HG03521 (cell line): ENCODE results near the gene PML.
"Not testable (repeated sequence)": the region's sequence is repeated elsewhere in the genome, so short reads cannot be mapped to it uniquely, and the experiment has no call there.

ENCODE experiments used
- ATAC-seq: cut with Tn5 transposase; IDR thresholded peaks from one replicate; pipeline ENCODE4 v1.9.1; 2021; ENCODE audit warnings: mild to moderate bottlenecking, moderate library complexity; ENCODE audit not compliant: unreplicated experiment

Gene PML

GRCh38 chr15:73957276-73957675 is 37.2 kb upstream of the PML start:
- no peak for ATAC-seq

- ATAC-seq = no peak
Observed at GRCh38 chr15:73957785-73958184, 36.7 kb upstream of the PML start.

- ATAC-seq = no peak
Observed at GRCh38 chr15:73959012-73959581, 35.4 kb upstream of the PML start.

- ATAC-seq = no peak
Observed at GRCh38 chr15:73959801-73960200, 34.7 kb upstream of the PML start.

GRCh38 chr15:73960472-73961070 is 33.9 kb upstream of the PML start:
- ATAC-seq = not testable (repeated sequence)

GRCh38 chr15:73962433-73962832 is 32.1 kb upstream of the PML start:
- no peak for ATAC-seq

- ATAC-seq = no peak
Observed at GRCh38 chr15:73964736-73965093, 29.8 kb upstream of the PML start.

- peak; percentile 10 for ATAC-seq
Observed at GRCh38 chr15:73965094-73965757, 29.3 kb upstream of the PML start.

GRCh38 chr15:73965758-73966113 is 28.8 kb upstream of the PML start:
- peak; percentile 56 for ATAC-seq

- no peak for ATAC-seq
Observed at GRCh38 chr15:73968461-73968860, 26.1 kb upstream of the PML start.

- no peak for ATAC-seq
Observed at GRCh38 chr15:73969151-73969759, 25.3 kb upstream of the PML start.

- no peak for ATAC-seq
Observed at GRCh38 chr15:73972984-73973682, 21.4 kb upstream of the PML start.

- not testable (repeated sequence) for ATAC-seq
Observed at GRCh38 chr15:73973683-73974200, 20.8 kb upstream of the PML start.

GRCh38 chr15:73975440-73976125 is 18.9 kb upstream of the PML start:
- ATAC-seq = not testable (repeated sequence)

- no peak for ATAC-seq
Observed at GRCh38 chr15:73978896-73979295, 15.6 kb upstream of the PML start.

GRCh38 chr15:73979636-73980035 is 14.9 kb upstream of the PML start:
- no peak for ATAC-seq

- no peak for ATAC-seq
Observed at GRCh38 chr15:73981761-73982221, 12.7 kb upstream of the PML start.

GRCh38 chr15:73982222-73982962 is 12.1 kb upstream of the PML start:
- no peak for ATAC-seq

GRCh38 chr15:73983211-73983727 is 11.2 kb upstream of the PML start:
- no peak for ATAC-seq

- no peak for ATAC-seq
Observed at GRCh38 chr15:73983773-73984172, 10.7 kb upstream of the PML start.
